ENCODE results near the gene KRTAP4-2. TPM values are rescaled to one million over a fixed set of nuclear protein-coding genes. Genes with fewer than 3 reads are reported as not detected.
"Not testable (repeated sequence)": the region's sequence is repeated elsewhere in the genome, so short reads cannot be mapped to it uniquely, and the experiment has no call there.

KRTAP4-2 gene
- total RNA-seq (2021; ENCODE audit: unreplicated experiment) (not detected), Bru-seq, nascent RNA (not detected), BruChase-seq, experiment 1, labeled RNA remaining after a 2-hour chase (not detected), BruChase-seq, experiment 2, labeled RNA remaining after a 6-hour chase (not detected)
- not detected for polyA plus RNA-seq (2012; ENCODE audit: insufficient read length)
- long read RNA-seq: 0 reads

DNA sequence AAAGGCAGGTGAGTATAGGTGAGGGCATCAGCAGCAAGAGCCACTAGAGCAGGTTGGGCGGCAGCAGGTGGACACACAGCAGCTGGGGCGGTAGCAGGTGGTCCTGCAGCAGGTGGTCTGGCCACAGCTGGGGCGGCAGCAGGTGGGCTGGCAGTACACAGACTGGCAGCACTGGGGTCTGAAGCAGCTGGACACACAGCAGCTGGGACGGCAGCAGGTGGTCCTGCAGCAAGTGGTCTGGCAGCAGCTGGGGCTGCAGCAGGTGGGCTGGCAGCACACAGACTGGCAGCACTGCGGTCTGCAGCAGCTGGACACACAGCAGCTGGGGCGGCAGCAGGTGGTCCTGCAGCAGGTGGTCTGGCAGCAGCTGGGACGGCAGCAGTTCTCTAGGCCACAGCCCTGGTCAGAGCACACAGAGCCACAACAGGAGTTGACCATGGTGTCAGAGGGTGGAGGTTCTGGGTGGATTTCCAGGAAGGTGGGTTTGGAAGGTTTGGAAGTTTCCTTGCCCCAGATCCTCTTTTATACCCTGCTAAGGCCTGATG, at the start of gene KRTAP4-2:
TSS of gene KRTAP4-2 (minus strand) at position 495 of the 545 bp plus-strand sequence. CDS start at position 438, 57 bp downstream.
- Histone ChIP-seq H3K27ac (ENCODE audit: low read length) (no peak within 1 kb of the TSS), H3K27me3 (ENCODE audit: control insufficient read depth, insufficient read depth, low read length) (peaks cover 15% of the 10 kb centered on the region), H3K4me3 (ENCODE audit: low read depth in 2 of 2, low read length in 2 of 2) (no peak within 1 kb of the TSS), H3K9me3 (ENCODE audit: control insufficient read depth, insufficient read depth, low read depth, low read length) (no peaks in the 10 kb centered on the region), H3K4me1 (ENCODE audit: control insufficient read depth, insufficient read depth, low read length) (no peaks in the 10 kb centered on the region), H3K36me3 (ENCODE audit: control insufficient read depth, insufficient read depth, low read length) (no peaks in the 10 kb centered on the region)
- in situ Hi-C loops (cut with HindIII; ENCODE audit: low pct_unique_long_range_greater_than_20kb, low sequenced_read_pairs): no loop called here
- POLR2A ChIA-PET: no interaction called here
- ATAC-seq (no peak), DNase-seq (ENCODE audit: low read depth, low spot score) (no peak)
- intact Hi-C loops (cut with micrococcal nuclease; ENCODE audit: unreplicated experiment): no loop called here
- BruUV-seq (replicated peaks): no TSS peak
- CTCF ChIA-PET: no interaction called here
- TF ChIP-seq SIN3A (IDR thresholded peaks at IDR 0.05; ENCODE audit: borderline replicate concordance, insufficient read depth, low read depth, low read length) (no peak), TCF7L2 (IDR thresholded peaks at IDR 0.05; ENCODE audit: low read depth, low read length) (no peak), POLR2AphosphoS5 (IDR thresholded peaks at IDR 0.05; ENCODE audit: low read depth, low read length) (no peak)
- TF ChIP-seq, protein P1, sequence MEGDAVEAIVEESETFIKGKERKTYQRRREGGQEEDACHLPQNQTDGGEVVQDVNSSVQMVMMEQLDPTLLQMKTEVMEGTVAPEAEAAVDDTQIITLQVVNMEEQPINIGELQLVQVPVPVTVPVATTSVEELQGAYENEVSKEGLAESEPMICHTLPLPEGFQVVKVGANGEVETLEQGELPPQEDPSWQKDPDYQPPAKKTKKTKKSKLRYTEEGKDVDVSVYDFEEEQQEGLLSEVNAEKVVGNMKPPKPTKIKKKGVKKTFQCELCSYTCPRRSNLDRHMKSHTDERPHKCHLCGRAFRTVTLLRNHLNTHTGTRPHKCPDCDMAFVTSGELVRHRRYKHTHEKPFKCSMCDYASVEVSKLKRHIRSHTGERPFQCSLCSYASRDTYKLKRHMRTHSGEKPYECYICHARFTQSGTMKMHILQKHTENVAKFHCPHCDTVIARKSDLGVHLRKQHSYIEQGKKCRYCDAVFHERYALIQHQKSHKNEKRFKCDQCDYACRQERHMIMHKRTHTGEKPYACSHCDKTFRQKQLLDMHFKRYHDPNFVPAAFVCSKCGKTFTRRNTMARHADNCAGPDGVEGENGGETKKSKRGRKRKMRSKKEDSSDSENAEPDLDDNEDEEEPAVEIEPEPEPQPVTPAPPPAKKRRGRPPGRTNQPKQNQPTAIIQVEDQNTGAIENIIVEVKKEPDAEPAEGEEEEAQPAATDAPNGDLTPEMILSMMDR (IDR thresholded peaks at IDR 0.05): no peak
- TF ChIP-seq, protein P2, sequence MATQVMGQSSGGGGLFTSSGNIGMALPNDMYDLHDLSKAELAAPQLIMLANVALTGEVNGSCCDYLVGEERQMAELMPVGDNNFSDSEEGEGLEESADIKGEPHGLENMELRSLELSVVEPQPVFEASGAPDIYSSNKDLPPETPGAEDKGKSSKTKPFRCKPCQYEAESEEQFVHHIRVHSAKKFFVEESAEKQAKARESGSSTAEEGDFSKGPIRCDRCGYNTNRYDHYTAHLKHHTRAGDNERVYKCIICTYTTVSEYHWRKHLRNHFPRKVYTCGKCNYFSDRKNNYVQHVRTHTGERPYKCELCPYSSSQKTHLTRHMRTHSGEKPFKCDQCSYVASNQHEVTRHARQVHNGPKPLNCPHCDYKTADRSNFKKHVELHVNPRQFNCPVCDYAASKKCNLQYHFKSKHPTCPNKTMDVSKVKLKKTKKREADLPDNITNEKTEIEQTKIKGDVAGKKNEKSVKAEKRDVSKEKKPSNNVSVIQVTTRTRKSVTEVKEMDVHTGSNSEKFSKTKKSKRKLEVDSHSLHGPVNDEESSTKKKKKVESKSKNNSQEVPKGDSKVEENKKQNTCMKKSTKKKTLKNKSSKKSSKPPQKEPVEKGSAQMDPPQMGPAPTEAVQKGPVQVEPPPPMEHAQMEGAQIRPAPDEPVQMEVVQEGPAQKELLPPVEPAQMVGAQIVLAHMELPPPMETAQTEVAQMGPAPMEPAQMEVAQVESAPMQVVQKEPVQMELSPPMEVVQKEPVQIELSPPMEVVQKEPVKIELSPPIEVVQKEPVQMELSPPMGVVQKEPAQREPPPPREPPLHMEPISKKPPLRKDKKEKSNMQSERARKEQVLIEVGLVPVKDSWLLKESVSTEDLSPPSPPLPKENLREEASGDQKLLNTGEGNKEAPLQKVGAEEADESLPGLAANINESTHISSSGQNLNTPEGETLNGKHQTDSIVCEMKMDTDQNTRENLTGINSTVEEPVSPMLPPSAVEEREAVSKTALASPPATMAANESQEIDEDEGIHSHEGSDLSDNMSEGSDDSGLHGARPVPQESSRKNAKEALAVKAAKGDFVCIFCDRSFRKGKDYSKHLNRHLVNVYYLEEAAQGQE (IDR thresholded peaks at IDR 0.05; ENCODE audit: insufficient read depth in 1 of 2, low read depth in 2 of 2, low read length in 1 of 2): no peak

DNA sequence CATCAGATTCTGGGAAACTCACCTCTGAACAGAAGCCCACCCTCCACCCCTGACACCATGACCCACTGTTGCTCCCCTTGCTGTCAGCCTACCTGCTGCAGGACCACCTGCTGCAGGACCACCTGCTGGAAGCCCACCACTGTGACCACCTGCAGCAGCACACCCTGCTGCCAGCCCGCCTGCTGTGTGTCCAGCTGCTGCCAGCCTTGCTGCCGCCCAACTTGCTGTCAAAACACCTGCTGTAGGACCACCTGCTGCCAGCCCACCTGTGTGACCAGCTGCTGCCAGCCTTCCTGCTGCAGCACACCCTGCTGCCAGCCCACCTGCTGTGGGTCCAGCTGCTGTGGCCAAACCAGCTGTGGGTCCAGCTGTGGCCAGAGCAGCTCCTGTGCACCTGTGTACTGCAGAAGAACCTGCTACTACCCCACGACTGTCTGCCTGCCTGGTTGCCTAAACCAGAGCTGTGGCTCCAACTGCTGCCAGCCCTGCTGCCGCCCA, 48.6 kb upstream of the KRTAP4-2 start, which contains the start of gene KRTAP9-2:
TSS of gene KRTAP9-2 (plus strand) at position 51 of the 498 bp plus-strand sequence. CDS start at position 58, 7 bp downstream.
- POLR2A ChIA-PET; BruUV-seq (replicated peaks); H3K4me3 ChIP-seq (ENCODE audit: low read depth in 2 of 2, low read length in 2 of 2); ATAC-seq; H3K36me3 ChIP-seq (ENCODE audit: control insufficient read depth, insufficient read depth, low read length); intact Hi-C loops (cut with micrococcal nuclease; ENCODE audit: unreplicated experiment); H3K9me3 ChIP-seq (ENCODE audit: control insufficient read depth, insufficient read depth, low read depth, low read length); DNase-seq (ENCODE audit: low read depth, low spot score); H3K27ac ChIP-seq (ENCODE audit: low read length); H3K4me1 ChIP-seq (ENCODE audit: control insufficient read depth, insufficient read depth, low read length); CTCF ChIA-PET; in situ Hi-C loops (cut with HindIII; ENCODE audit: low pct_unique_long_range_greater_than_20kb, low sequenced_read_pairs): not testable (repeated sequence)
- H3K27me3 ChIP-seq (ENCODE audit: control insufficient read depth, insufficient read depth, low read length): peaks cover 27% of the 10 kb centered on the region

DNA sequence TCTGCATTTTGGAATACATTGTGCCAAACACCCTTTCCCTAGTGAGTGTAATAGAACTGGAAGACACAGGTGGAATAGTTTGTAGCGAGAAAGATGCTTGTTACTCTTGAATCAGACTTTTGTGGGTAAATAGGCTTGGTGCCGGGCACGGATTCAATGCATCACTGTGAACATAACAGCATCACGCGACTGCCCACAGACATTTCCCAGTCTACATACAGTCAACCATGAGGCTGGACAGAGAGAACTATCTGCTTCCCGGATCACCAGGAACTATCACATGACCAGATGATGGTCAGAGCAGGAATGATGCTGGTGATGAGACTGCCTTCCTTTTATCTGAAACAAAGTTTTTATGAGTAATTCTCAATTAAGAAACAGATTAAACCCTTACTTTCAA, 48.0 kb upstream of the KRTAP4-2 start:
- H3K27me3 ChIP-seq (ENCODE audit: control insufficient read depth, insufficient read depth, low read length): peaks cover 23% of the 10 kb centered on the region
- DNase-seq (ENCODE audit: low read depth, low spot score): no peak
- H3K4me3 ChIP-seq (ENCODE audit: low read depth in 2 of 2, low read length in 2 of 2): no peak overlapping the region
- POLR2A ChIA-PET: no interaction called here
- H3K27ac ChIP-seq (ENCODE audit: low read length): no peak overlapping the region
- in situ Hi-C loops (cut with HindIII; ENCODE audit: low pct_unique_long_range_greater_than_20kb, low sequenced_read_pairs): no loop called here
- no peaks in the 10 kb centered on the region for H3K36me3 ChIP-seq (ENCODE audit: control insufficient read depth, insufficient read depth, low read length)
- no peak for TF ChIP-seq SIN3A (IDR thresholded peaks at IDR 0.05; ENCODE audit: borderline replicate concordance, insufficient read depth, low read depth, low read length)
- no peak for TF ChIP-seq POLR2AphosphoS5 (IDR thresholded peaks at IDR 0.05; ENCODE audit: low read depth, low read length)
- TF ChIP-seq TCF7L2 (IDR thresholded peaks at IDR 0.05; ENCODE audit: low read depth, low read length): no peak
- TF ChIP-seq, protein P2 (IDR thresholded peaks at IDR 0.05; ENCODE audit: insufficient read depth in 1 of 2, low read depth in 2 of 2, low read length in 1 of 2): no peak
- TF ChIP-seq, protein P1 (IDR thresholded peaks at IDR 0.05): no peak
- ATAC-seq: no peak
- intact Hi-C loops (cut with micrococcal nuclease; ENCODE audit: unreplicated experiment): no loop called here
- no peaks in the 10 kb centered on the region for H3K4me1 ChIP-seq (ENCODE audit: control insufficient read depth, insufficient read depth, low read length)
- no TSS peak for BruUV-seq (replicated peaks)
- CTCF ChIA-PET: no interaction called here
- H3K9me3 ChIP-seq (ENCODE audit: control insufficient read depth, insufficient read depth, low read depth, low read length): no peaks in the 10 kb centered on the region

All from Panc1 (cell line).